Activated T-helper 17 cell treated with anti-CD3 and anti-CD28 coated beads, Interleukin-2, amount 50 U/mL, for 72 hours (primary cell): ENCODE measurements around the gene TRIM3. TPM values are rescaled to one million over a fixed set of nuclear protein-coding genes. Genes with fewer than 3 reads are reported as not detected.

ENCODE experiments used
- ATAC-seq: fragments of 150-1000 bp; cut with Tn5 transposase; replicated peaks from 2 replicates; pipeline ENCODE4 v1.10.0; 2021; ENCODE audit warnings: mild to moderate bottlenecking, moderate library complexity
- H3K27ac Mint-ChIP-seq: one replicate; pipeline ENCODE4 v1.8.0; 2022; ENCODE audit warnings: mixed read lengths
- H3K27me3 Mint-ChIP-seq: one replicate; pipeline ENCODE4 v1.8.0; 2022; ENCODE audit warnings: mixed read lengths
- H3K36me3 Mint-ChIP-seq: one replicate; pipeline ENCODE4 v1.8.0; 2022; ENCODE audit warnings: low read depth, mild to moderate bottlenecking, mixed read lengths
- H3K4me1 Mint-ChIP-seq: one replicate; pipeline ENCODE4 v1.8.0; 2022; ENCODE audit warnings: mixed read lengths
- H3K4me3 Mint-ChIP-seq: one replicate; pipeline ENCODE4 v1.8.0; 2022; ENCODE audit warnings: mild to moderate bottlenecking, mixed read lengths
- H3K9me3 Mint-ChIP-seq: one replicate; pipeline ENCODE4 v1.8.0; 2022; ENCODE audit warnings: mixed read lengths
- total RNA-seq, 2 donors: library from RNA; stranded (reverse); gene quantifications; one replicate each; pipeline ENCODE4 v1.2.3, GENCODE V29; 2022

Gene TRIM3
- total RNA-seq, 2 donors from 2014 or later: 7.0 to 10.7 TPM

GRCh38 chr11:6406370-6406769 lies 67.4 kb downstream of the TRIM3 start:
- H3K27me3 Mint-ChIP-seq: no peaks in the 10 kb centered on the region
- H3K9me3 Mint-ChIP-seq: no peaks in the 10 kb centered on the region
- H3K4me3 Mint-ChIP-seq: no peak overlapping the region
- peaks cover 39% of the 10 kb centered on the region for H3K36me3 Mint-ChIP-seq
- peak overlapping the region; percentile 9 for H3K27ac Mint-ChIP-seq
- H3K4me1 Mint-ChIP-seq: peaks cover 49% of the 10 kb centered on the region
- no peak for ATAC-seq

GRCh38 chr11:6405846-6406245 lies 67.9 kb downstream of the TRIM3 start:
- no peak for ATAC-seq
- no peaks in the 10 kb centered on the region for H3K9me3 Mint-ChIP-seq
- no peak overlapping the region for H3K4me3 Mint-ChIP-seq
- H3K27ac Mint-ChIP-seq: no peak overlapping the region
- H3K4me1 Mint-ChIP-seq: peaks cover 49% of the 10 kb centered on the region
- peaks cover 33% of the 10 kb centered on the region for H3K36me3 Mint-ChIP-seq
- H3K27me3 Mint-ChIP-seq: no peaks in the 10 kb centered on the region

DNA sequence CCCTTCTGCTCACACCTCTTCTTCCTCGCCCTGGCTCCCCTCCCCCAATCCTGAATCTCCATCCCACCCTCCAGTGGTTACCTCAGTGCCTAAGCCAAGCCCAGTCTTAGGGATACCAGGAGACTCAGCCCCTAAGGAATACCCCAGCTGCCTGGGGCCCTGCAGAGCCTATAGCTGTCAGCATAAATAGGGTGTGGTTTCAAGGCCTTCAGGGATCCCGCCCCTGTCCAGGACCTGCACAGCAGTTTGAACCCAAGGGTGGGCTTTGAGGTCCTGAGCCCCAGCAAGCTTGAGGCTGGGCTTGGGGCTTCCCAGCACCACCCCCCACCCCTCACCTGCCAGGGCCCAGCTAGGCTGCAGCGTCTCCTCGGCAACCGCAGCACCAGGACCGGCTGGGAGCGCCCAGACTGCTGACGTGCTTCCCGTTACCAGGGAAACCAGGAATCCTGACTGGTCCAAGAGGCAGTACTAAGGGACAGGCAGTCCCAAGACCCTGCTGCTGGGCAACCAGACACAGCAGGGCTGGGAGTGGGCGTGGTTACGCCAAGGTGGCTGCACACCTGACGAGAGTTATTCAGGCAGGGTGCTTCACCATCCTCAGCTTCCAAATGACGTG lies 68.6 kb downstream of the TRIM3 start:
- Mint-ChIP-seq H3K4me3 (peak overlapping the region; percentile 91), H3K27me3 (no peaks in the 10 kb centered on the region), H3K27ac (no peak overlapping the region), H3K9me3 (no peaks in the 10 kb centered on the region), H3K4me1 (peaks cover 49% of the 10 kb centered on the region), H3K36me3 (peaks cover 29% of the 10 kb centered on the region)
- ATAC-seq: no peak

- Mint-ChIP-seq H3K27ac (peak overlapping the region; percentile 36), H3K4me1 (peaks cover 50% of the 10 kb centered on the region), H3K36me3 (peaks cover 29% of the 10 kb centered on the region), H3K27me3 (no peaks in the 10 kb centered on the region), H3K9me3 (no peaks in the 10 kb centered on the region), H3K4me3 (peak overlapping the region; percentile 91)
- ATAC-seq: peak; percentile 26
Observed at GRCh38 chr11:6404342-6405051, 69.2 kb downstream of the TRIM3 start.

- Mint-ChIP-seq H3K27me3 (no peaks in the 10 kb centered on the region), H3K27ac (peak overlapping the region; percentile 98), H3K9me3 (no peaks in the 10 kb centered on the region), H3K4me3 (peak overlapping the region; percentile 91), H3K36me3 (peaks cover 33% of the 10 kb centered on the region), H3K4me1 (peaks cover 58% of the 10 kb centered on the region)
- ATAC-seq: no peak
Observed at GRCh38 chr11:6403539-6403938, 70.2 kb downstream of the TRIM3 start.

- Mint-ChIP-seq H3K4me3 (peak overlapping the region; percentile 91), H3K36me3 (peaks cover 35% of the 10 kb centered on the region), H3K27ac (peak overlapping the region; percentile 98), H3K9me3 (no peaks in the 10 kb centered on the region), H3K4me1 (peaks cover 53% of the 10 kb centered on the region), H3K27me3 (no peaks in the 10 kb centered on the region)
- peak; percentile 95 for ATAC-seq
Observed at GRCh38 chr11:6402561-6402981, 71.2 kb downstream of the TRIM3 start.

- Mint-ChIP-seq H3K9me3 (no peaks in the 10 kb centered on the region), H3K4me3 (peak overlapping the region; percentile 91), H3K27ac (peak overlapping the region; percentile 98), H3K36me3 (peaks cover 35% of the 10 kb centered on the region), H3K27me3 (no peaks in the 10 kb centered on the region), H3K4me1 (peaks cover 49% of the 10 kb centered on the region)
- peak; percentile 66 for ATAC-seq
Observed at GRCh38 chr11:6402061-6402470, 71.7 kb downstream of the TRIM3 start.

GRCh38 chr11:6401464-6401863 lies 72.3 kb downstream of the TRIM3 start:
- peaks cover 35% of the 10 kb centered on the region for H3K36me3 Mint-ChIP-seq
- H3K27ac Mint-ChIP-seq: no peak overlapping the region
- H3K9me3 Mint-ChIP-seq: no peaks in the 10 kb centered on the region
- peaks cover 43% of the 10 kb centered on the region for H3K4me1 Mint-ChIP-seq
- no peak overlapping the region for H3K4me3 Mint-ChIP-seq
- no peaks in the 10 kb centered on the region for H3K27me3 Mint-ChIP-seq
- ATAC-seq: no peak

GRCh38 chr11:6400431-6401345 lies 73.1 kb downstream of the TRIM3 start:
- peaks cover 37% of the 10 kb centered on the region for H3K4me1 Mint-ChIP-seq
- no peak overlapping the region for H3K27ac Mint-ChIP-seq
- H3K4me3 Mint-ChIP-seq: no peak overlapping the region
- no peak for ATAC-seq
- no peaks in the 10 kb centered on the region for H3K9me3 Mint-ChIP-seq
- H3K36me3 Mint-ChIP-seq: peaks cover 35% of the 10 kb centered on the region
- no peaks in the 10 kb centered on the region for H3K27me3 Mint-ChIP-seq

Other genes starting within 250 kb of the TRIM3 start
- 10 to 100 TPM; 16.9 to 25.4 TPM for gene FHIP1B, start 239.3 kb downstream of the TRIM3 start, total RNA-seq
- under 1 TPM in 1 of 2 donors, not detected in 1; 0.24 TPM for gene CNGA4, start 234.9 kb downstream of the TRIM3 start, total RNA-seq
- gene CCKBR, start 214.1 kb downstream of the TRIM3 start, total RNA-seq: not detected
- 10 to 100 TPM in 1 of 2 donors, 1 to 10 TPM in 1; 7.6 to 37.2 TPM for gene CAVIN3, start 153.4 kb downstream of the TRIM3 start, total RNA-seq
- 10 to 100 TPM; 12.9 to 15.2 TPM for gene SMPD1, start 83.5 kb downstream of the TRIM3 start, total RNA-seq
- 10 to 100 TPM; 46.1 to 62.5 TPM for gene APBB1, start 54.8 kb downstream of the TRIM3 start, total RNA-seq
- 1 to 10 TPM in 1 of 2 donors, under 1 TPM in 1; 0.58 to 1.3 TPM for gene HPX, start 33.0 kb downstream of the TRIM3 start, total RNA-seq
- 10 to 100 TPM; 44.0 to 48.8 TPM for gene ARFIP2, start 7.4 kb upstream of the TRIM3 start, total RNA-seq
- gene TIMM10B, start 7.6 kb upstream of the TRIM3 start, total RNA-seq: 10 to 100 TPM; 42.7 to 43.7 TPM
- gene DNHD1, start 23.3 kb upstream of the TRIM3 start, total RNA-seq: 10 to 100 TPM; 25.2 to 39.3 TPM
- gene RRP8, start 129.7 kb upstream of the TRIM3 start, total RNA-seq: 10 to 100 TPM; 27.2 to 31.9 TPM
- gene ILK, start 129.8 kb upstream of the TRIM3 start, total RNA-seq: 100 to 1,000 TPM in 1 of 2 donors, 10 to 100 TPM in 1; 85.0 to 113 TPM
- 100 to 1,000 TPM in 1 of 2 donors, 10 to 100 TPM in 1; 82.2 to 106 TPM for gene TAF10, start 138.3 kb upstream of the TRIM3 start, total RNA-seq
- gene TPP1, start 145.5 kb upstream of the TRIM3 start, total RNA-seq: 100 to 1,000 TPM in 1 of 2 donors, 10 to 100 TPM in 1; 75.7 to 172 TPM
- gene DCHS1, start 181.9 kb upstream of the TRIM3 start, total RNA-seq: 1 to 10 TPM in 1 of 2 donors, under 1 TPM in 1; 0.26 to 1.5 TPM
- 10 to 100 TPM; 65.8 to 74.7 TPM for gene MRPL17, start 209.4 kb upstream of the TRIM3 start, total RNA-seq